Neuronal stem cell (in vitro differentiated cells): ENCODE measurements around the gene SOS1.

Experiments
- DNase-seq: peaks from one replicate; pipeline ENCODE4 v3.0.0-alpha.2; 2013; ENCODE audit warnings: low spot score
- H2AFZ ChIP-seq: one replicate; pipeline ENCODE4 v1.6.1; 2013; ENCODE audit warnings: mild to moderate bottlenecking, low read length, inconsistent platforms
- H2AK5ac ChIP-seq: 2 replicates; pipeline ENCODE4 v1.6.1; 2013; ENCODE audit warnings: low read depth, mild to moderate bottlenecking, inconsistent platforms, low read length, moderate library complexity, mixed read lengths
- H2BK120ac ChIP-seq: 2 replicates; pipeline ENCODE4 v1.6.1; 2013; ENCODE audit warnings: low read depth, mild to moderate bottlenecking, inconsistent platforms, low read length, moderate library complexity, mixed read lengths
- H2BK12ac ChIP-seq: one replicate; pipeline ENCODE4 v1.6.1; 2013; ENCODE audit warnings: low read length, inconsistent platforms
- H2BK15ac ChIP-seq: 2 replicates; pipeline ENCODE4 v1.6.1; 2013; ENCODE audit warnings: mild to moderate bottlenecking, low read length, inconsistent platforms, mixed read lengths
- H2BK5ac ChIP-seq: one replicate; pipeline ENCODE4 v1.6.1; 2013; ENCODE audit warnings: inconsistent platforms, mild to moderate bottlenecking, low read length, moderate library complexity
- H3K14ac ChIP-seq: one replicate; pipeline ENCODE4 v1.6.1; 2013; ENCODE audit warnings: low read length, inconsistent platforms
- H3K18ac ChIP-seq: 2 replicates; pipeline ENCODE4 v1.6.1; 2013; ENCODE audit warnings: low read length, inconsistent platforms
- H3K23ac ChIP-seq: 2 replicates; pipeline ENCODE4 v1.6.1; 2013; ENCODE audit warnings: low read depth, mild to moderate bottlenecking, mixed read lengths, low read length, inconsistent platforms; ENCODE audit not compliant: poor library complexity
- H3K27ac ChIP-seq: replicated peaks from 3 replicates; pipeline ENCODE4 v1.5.1; 2013; ENCODE audit warnings: low read length, inconsistent platforms
- H3K27me3 ChIP-seq, 3 experiments: 2 replicates each; pipeline ENCODE4 v1.6.1; 2013; ENCODE audit warnings: low read length in 3 of 3, mild to moderate bottlenecking in 2 of 3, inconsistent platforms in 1 of 3, low read depth in 1 of 3, mixed read lengths in 1 of 3, moderate library complexity in 1 of 3; ENCODE audit not compliant: control insufficient read depth in 3 of 3, insufficient read depth in 3 of 3
- H3K36me3 ChIP-seq, 2 donors: replicated peaks in 1 of 2; 2 replicates each; pipeline ENCODE4 v1.6.1; 2013; ENCODE audit warnings: low read length in 2 of 2; ENCODE audit not compliant: control insufficient read depth in 2 of 2, insufficient read depth in 2 of 2
- H3K4ac ChIP-seq: 2 replicates; pipeline ENCODE4 v1.6.1; 2013; ENCODE audit warnings: inconsistent platforms, mild to moderate bottlenecking, low read length, moderate library complexity
- H3K4me1 ChIP-seq, 2 donors: 1 replicate in 1 of 2; 2 replicates in 1 of 2; pipeline ENCODE4 v1.6.1; 2013; ENCODE audit warnings: low read length in 2 of 2, low read depth in 1 of 2; ENCODE audit not compliant: control insufficient read depth in 2 of 2, insufficient read depth in 1 of 2
- H3K4me2 ChIP-seq: one replicate; pipeline ENCODE4 v1.6.1; 2013; ENCODE audit warnings: mild to moderate bottlenecking, low read length, inconsistent platforms; ENCODE audit not compliant: insufficient read depth, poor library complexity, severe bottlenecking
- H3K4me3 ChIP-seq, 2 donors: 2 replicates each; pipeline ENCODE4 v1.5.1; 2013; ENCODE audit warnings: low read length in 2 of 2, mild to moderate bottlenecking in 2 of 2, inconsistent platforms in 1 of 2, moderate library complexity in 1 of 2
- H3K79me1 ChIP-seq: one replicate; pipeline ENCODE4 v1.6.1; 2013; ENCODE audit warnings: low read depth, mild to moderate bottlenecking, inconsistent platforms, low read length, moderate library complexity
- H3K9ac ChIP-seq: one replicate; pipeline ENCODE4 v1.6.1; 2013; ENCODE audit warnings: mild to moderate bottlenecking, low read depth, low read length, inconsistent platforms; ENCODE audit not compliant: poor library complexity
- H3K9me3 ChIP-seq, 2 donors: replicated peaks in 1 of 2; 2 replicates each; pipeline versions ENCODE3 to v1.6.1; 2013; ENCODE audit warnings: low read length in 2 of 2, mild to moderate bottlenecking in 2 of 2, inconsistent platforms in 1 of 2, low read depth in 1 of 2, mixed read lengths in 1 of 2, moderate library complexity in 1 of 2; ENCODE audit not compliant: control insufficient read depth in 2 of 2, insufficient read depth in 1 of 2
- H4K8ac ChIP-seq: one replicate; pipeline ENCODE4 v1.6.1; 2013; ENCODE audit warnings: low read depth, mild to moderate bottlenecking, inconsistent platforms, low read length, moderate library complexity
- H4K91ac ChIP-seq: one replicate; pipeline ENCODE4 v1.6.1; 2013; ENCODE audit warnings: low read length, low read depth, mild to moderate bottlenecking, inconsistent platforms; ENCODE audit not compliant: poor library complexity
- WGBS, 2 donors: extraction: QIAGEN DNeasy Blood & Tissue Kit; methylation state at CpG; one replicate each; pipeline ENCODE4 v1.1.7; 2013; ENCODE audit warnings: missing lambda C conversion rate in 2 of 2, mixed read lengths in 1 of 2; ENCODE audit not compliant: insufficient read length in 2 of 2, insufficient replicate concordance in 1 of 2; ENCODE audit errors: extremely low coverage in 2 of 2; 5-methylcytosine and 5-hydroxymethylcytosine counted together

Gene SOS1

DNA sequence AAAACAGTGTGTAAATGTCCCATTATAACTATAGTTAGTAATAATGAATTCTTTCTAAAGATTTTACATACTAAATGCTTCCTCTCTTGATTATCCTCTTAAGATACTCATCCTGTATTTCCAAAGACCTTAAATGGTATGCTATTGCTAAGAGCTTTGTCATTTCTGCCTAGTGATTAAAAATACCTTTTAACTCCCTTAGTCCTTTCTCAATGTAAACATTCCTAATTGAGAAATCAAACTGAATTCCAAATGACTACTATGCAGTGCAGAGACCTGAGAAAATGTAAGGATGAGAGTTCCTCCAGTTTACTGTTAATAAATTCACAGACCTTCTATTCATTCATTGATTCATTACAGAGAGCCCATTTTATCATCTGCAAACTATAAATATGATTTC, 86.9 kb downstream of the SOS1 start:
- Histone ChIP-seq H3K27ac (no peak overlapping the region), H3K4me1 (no peaks in the 10 kb centered on the region), H2BK15ac (no peak overlapping the region), H3K4me2 (no peak overlapping the region), H3K23ac (no peak overlapping the region), H3K4me3 (no peak overlapping the region), H4K8ac (no peak overlapping the region), H3K14ac (no peak overlapping the region), H3K27me3 (no peaks in the 10 kb centered on the region), H2BK5ac (no peak overlapping the region), H2AK5ac (no peak overlapping the region), H4K91ac (no peak overlapping the region), H3K79me1 (no peaks in the 10 kb centered on the region), H3K4ac (no peak overlapping the region), H2BK120ac (no peak overlapping the region), H3K9me3 (no peaks in the 10 kb centered on the region), H3K9ac (no peak overlapping the region), H3K36me3 (peaks cover 1 to 66% of the 10 kb centered on the region in 2 donors), H3K18ac (no peak overlapping the region), H2AFZ (no peak overlapping the region), H2BK12ac (no peak overlapping the region)
- no peak for DNase-seq

- H3K27ac ChIP-seq: no peak overlapping the region
- no peaks in the 10 kb centered on the region for H3K79me1 ChIP-seq
- no peak overlapping the region for H3K4ac ChIP-seq
- H2BK15ac ChIP-seq: no peak overlapping the region
- H4K91ac ChIP-seq: no peak overlapping the region
- no peak overlapping the region for H2BK5ac ChIP-seq
- no peak overlapping the region for H4K8ac ChIP-seq
- H2BK12ac ChIP-seq: no peak overlapping the region
- H3K4me3 ChIP-seq: no peak overlapping the region
- H3K9ac ChIP-seq: no peak overlapping the region
- H2BK120ac ChIP-seq: no peak overlapping the region
- H3K9me3 ChIP-seq: no peaks in the 10 kb centered on the region
- H3K18ac ChIP-seq: no peak overlapping the region
- no peaks in the 10 kb centered on the region for H3K27me3 ChIP-seq
- DNase-seq: no peak
- no peaks in the 10 kb centered on the region for H3K4me1 ChIP-seq
- no peak overlapping the region for H3K23ac ChIP-seq
- H2AK5ac ChIP-seq: no peak overlapping the region
- no peak overlapping the region for H2AFZ ChIP-seq
- H3K36me3 ChIP-seq: peaks cover 2 to 74% of the 10 kb centered on the region in 2 donors
- no peak overlapping the region for H3K4me2 ChIP-seq
- H3K14ac ChIP-seq: no peak overlapping the region
Observed at GRCh38 chr2:39027421-39027820, 93.4 kb downstream of the SOS1 start.

DNA sequence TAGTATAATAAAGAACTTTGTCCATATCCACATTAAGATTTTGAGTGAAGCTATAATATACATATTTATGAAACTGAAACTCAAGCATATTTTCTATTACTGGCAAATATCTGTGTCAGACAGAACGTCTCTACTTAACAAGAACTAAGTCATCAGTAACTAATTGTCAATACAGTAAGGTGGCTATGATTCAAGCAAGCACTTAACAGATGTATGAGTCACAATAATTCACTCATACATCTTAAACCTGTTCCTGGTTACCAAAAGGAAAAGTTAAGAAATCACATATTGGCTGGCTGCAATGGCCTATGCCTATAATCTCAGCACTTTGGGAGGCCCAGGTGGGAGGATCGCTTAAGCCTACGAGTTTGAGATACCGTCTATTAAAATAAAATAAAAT, 96.0 kb downstream of the SOS1 start:
- Histone ChIP-seq H3K79me1 (no peaks in the 10 kb centered on the region), H3K4me1 (no peaks in the 10 kb centered on the region), H3K27me3 (no peaks in the 10 kb centered on the region), H2AK5ac (no peak overlapping the region), H2BK120ac (no peak overlapping the region), H2AFZ (no peak overlapping the region), H3K27ac (no peak overlapping the region), H3K4ac (no peak overlapping the region), H3K9ac (no peak overlapping the region), H3K4me3 (no peak overlapping the region), H3K14ac (no peak overlapping the region), H4K91ac (no peak overlapping the region), H3K36me3 (peaks cover 3 to 72% of the 10 kb centered on the region in 2 donors), H2BK15ac (no peak overlapping the region), H3K9me3 (no peaks in the 10 kb centered on the region), H4K8ac (no peak overlapping the region), H2BK12ac (no peak overlapping the region), H2BK5ac (no peak overlapping the region), H3K23ac (no peak overlapping the region), H3K18ac (no peak overlapping the region), H3K4me2 (no peak overlapping the region)
- WGBS, 2 donors: no CpG with 5 or more reads among the region's 4 CpGs
- no peak for DNase-seq

DNA sequence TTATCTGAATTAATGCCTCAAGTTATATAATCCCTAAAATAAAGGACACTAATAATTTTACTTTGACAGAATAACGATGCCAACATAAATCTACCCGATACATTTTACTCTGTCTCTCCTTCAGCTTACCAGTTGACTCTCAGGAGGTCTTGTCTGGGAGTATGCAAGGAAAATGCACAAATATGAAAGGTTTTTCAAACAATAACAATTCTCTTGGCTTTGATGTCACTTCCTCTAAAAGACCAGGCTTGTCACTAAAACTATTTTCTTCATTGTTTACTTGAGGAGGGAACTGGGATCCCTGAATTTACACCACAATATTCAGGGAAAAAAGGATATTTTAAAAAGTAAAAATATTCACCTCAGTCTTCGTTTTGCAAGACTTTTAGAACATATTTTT, 97.2 kb downstream of the SOS1 start:
- no peaks in the 10 kb centered on the region for H3K79me1 ChIP-seq
- H2BK12ac ChIP-seq: no peak overlapping the region
- no peak overlapping the region for H3K18ac ChIP-seq
- H3K23ac ChIP-seq: no peak overlapping the region
- no peak overlapping the region for H2AK5ac ChIP-seq
- no peaks in the 10 kb centered on the region for H3K27me3 ChIP-seq
- WGBS, 2 donors: no CpG with 5 or more reads among the region's 3 CpGs
- H3K9ac ChIP-seq: no peak overlapping the region
- H3K4me2 ChIP-seq: no peak overlapping the region
- DNase-seq: no peak
- H3K36me3 ChIP-seq: peaks cover 3 to 64% of the 10 kb centered on the region in 2 donors
- no peak overlapping the region for H4K8ac ChIP-seq
- no peak overlapping the region for H3K27ac ChIP-seq
- H3K4ac ChIP-seq: no peak overlapping the region
- H4K91ac ChIP-seq: no peak overlapping the region
- no peaks in the 10 kb centered on the region for H3K4me1 ChIP-seq
- H2BK120ac ChIP-seq: no peak overlapping the region
- H2BK15ac ChIP-seq: no peak overlapping the region
- no peaks in the 10 kb centered on the region for H3K9me3 ChIP-seq
- no peak overlapping the region for H2AFZ ChIP-seq
- no peak overlapping the region for H2BK5ac ChIP-seq
- H3K14ac ChIP-seq: no peak overlapping the region
- H3K4me3 ChIP-seq: no peak overlapping the region
